HG03432 (cell line): ENCODE measurements around the gene LRRTM3.
A peak's percentile ranks its signal among the peaks of the same experiment; 100 is the strongest.

Experiments used
- ATAC-seq: cut with Tn5 transposase; IDR thresholded peaks from one replicate; pipeline ENCODE4 v1.9.1; 2021; ENCODE audit warnings: mild to moderate bottlenecking, moderate library complexity; ENCODE audit not compliant: unreplicated experiment

The LRRTM3 gene

DNA sequence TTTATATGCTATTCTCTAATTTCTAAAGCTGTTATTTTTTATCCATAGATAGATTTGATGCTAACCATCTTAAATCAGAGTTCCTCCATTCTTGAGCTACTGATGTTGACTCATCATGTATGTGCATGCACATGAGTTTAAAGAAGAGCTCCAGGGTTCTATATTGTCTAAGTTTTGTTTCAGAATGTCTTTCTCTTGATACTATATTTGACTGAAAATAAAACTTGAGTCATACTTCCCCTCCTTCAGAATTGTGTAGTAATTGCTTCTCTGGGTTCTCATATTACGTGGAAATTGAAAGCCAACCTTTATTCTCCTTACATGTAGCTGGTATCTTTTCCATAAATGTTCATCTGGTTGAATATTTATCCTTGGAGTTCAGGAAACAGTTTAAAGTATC, 89.4 kb downstream of the LRRTM3 start:
- ATAC-seq: peak; percentile 73

DNA sequence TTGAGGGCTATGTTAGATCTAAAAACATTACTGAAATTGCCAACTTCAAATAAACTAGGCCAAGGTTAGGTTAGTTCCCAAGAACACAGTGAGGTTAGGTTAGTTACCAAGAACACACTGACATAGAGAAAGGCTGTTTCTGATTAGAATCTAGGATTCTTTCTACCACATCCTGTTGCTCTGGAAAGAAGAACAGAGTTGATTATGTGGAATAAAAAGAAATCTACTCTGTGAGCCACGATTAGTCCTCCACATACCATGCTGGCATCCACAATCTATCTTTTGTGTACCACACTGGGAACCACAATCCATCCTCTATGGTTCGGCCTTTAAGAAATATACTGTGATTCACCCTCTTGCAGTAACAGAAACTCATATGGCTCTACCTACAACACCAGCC, 91.4 kb downstream of the LRRTM3 start:
- no peak for ATAC-seq

DNA sequence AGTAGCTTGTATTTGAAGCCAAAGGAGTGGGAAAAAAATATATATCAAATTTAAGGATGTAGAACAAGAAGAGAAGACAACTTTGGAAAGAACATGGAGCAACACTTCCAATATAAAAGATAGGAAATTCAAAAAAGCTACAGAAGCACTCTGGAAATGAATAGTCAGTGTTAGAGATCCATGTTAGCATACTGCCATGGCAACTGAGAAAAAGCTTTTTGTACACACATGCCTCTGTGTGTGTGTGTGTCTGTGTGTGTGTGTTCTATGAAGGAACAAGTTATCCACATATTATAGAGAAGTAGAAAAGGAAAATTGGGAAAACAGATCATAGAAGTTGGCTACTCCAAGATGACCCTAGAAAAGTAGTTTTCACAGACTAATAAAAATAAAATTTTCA, 96.3 kb downstream of the LRRTM3 start:
- ATAC-seq: no peak

DNA sequence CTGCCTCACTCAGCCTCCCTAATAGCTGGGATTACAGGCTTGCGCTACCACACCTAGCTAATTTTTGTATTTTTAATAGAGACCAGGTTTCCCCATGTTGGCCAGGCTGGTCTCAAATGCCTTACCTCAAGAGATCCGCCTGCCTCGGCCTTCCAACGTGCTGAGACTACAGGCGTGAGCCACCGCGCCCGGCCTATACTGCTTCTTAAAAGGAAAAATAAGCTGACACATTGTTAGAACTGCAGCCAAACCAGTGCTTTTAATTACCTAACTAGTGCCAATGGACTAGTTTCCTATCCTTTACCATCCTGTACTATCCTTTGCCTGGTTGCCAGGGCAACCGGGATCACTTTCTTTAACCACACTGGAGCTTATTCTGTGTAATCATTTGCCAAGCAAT, 108.0 kb downstream of the LRRTM3 start:
- no peak for ATAC-seq

DNA sequence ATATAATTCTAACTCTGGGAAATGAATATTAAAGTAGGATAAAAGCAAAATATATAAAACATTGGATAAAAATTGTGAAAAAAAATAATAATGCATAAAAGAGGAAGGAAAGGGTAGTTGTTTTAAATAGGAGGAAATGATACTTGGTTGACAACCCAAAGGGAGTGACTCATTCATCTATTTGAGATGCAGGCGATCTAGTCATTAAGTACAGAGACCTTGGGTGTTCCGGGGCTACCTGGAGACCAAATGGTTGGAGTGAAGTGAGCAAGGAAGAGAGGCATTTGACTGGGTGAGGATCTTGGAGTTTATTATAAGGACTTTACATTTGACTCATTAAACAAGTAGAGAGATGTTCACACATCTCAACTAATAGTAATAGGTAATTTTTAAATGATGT, 111.0 kb downstream of the LRRTM3 start:
- ATAC-seq: no peak

DNA sequence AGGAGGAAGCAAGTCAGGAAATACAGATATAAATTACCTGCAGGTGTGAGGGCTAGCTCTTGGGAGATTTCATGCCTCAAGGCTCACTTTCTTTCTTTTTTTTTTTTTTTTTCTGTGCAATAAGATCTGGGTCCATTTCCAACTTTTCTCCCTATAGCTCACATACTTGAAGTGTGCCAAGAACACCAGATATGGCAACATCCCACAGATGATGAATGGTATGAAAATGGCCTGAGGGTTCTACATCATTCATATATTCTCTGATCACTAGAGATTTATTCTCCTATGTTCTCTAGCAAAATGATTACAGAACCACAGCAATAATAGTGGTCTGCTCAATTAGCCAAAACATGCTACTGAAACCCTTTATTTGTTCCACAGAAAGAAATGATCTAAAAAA, 117.2 kb downstream of the LRRTM3 start:
- ATAC-seq: no peak

DNA sequence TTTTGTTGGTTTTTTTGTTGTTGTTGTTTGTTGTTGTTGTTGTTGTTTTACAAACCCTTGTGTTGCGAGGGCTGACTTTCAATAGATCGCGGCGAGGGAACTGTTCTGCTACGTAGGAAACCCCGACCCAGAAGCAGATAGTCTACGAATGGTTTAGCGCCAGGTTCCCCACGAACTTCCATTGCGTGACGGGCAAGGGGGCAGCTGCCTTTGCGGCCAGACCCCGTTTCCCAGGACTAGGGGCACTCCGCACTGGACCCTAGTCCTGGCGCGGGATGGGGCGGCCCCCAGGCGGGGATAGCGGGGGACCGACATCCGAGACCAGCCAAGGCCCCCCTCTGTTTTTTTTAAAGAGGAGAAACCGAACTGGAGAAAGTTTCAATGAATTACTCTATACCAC, 119.6 kb downstream of the LRRTM3 start:
- no peak for ATAC-seq

DNA sequence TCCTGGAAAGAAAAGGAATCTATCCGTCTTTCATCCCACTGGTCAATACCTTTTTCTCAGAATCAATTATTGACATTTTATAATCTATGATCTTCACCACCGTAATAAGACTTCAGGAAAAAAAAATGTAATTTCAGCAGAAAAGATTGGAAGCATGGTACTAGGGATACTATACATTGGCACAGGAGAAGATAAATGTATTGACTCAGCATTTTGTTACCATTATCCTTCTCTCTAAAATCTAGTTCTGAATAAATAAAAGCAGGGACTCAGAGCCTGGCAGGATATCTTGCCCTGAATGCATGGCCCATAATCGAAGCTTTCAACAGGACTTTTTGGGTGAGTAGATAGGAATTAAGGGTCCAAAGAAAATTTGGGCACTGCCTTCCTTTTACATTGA, 120.7 kb downstream of the LRRTM3 start:
- no peak for ATAC-seq

DNA sequence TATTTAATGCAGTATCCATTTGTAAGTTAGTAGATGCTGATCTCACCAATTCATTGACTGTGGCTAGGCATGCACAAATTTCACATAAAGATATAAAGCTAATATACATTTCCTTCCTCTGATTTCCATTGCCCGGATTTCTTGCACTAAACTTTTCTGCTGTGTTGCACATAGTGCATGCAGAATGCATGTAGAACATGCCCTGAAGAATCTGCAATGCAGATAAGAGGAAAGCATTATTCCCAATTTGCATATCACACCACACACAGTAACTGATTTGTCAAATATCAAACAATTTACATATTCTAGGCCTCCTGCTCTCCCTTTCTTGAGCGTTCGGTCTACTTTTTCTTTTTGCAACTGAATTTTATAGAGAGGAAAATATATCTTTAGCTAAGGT, 124.2 kb downstream of the LRRTM3 start:
- ATAC-seq: no peak

DNA sequence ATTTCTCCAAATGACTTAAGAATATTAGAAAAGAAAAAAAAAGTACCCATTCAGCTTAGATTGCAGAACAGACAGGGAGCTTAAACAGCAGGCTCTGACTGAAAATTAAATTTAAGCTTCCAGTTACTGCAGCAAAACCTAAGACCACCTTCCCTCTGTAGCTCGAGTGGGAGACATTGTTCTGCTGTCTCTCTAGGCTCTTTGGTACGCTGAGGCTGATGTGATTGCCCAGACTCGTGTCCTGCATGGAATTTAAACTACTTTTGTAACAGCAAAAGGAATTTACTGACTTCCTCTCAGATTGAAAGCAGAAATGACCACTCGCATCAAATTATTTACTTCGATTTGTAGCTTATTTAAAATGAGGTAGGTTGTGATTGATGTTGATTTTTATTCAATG, 124.6 kb downstream of the LRRTM3 start:
- no peak for ATAC-seq

DNA sequence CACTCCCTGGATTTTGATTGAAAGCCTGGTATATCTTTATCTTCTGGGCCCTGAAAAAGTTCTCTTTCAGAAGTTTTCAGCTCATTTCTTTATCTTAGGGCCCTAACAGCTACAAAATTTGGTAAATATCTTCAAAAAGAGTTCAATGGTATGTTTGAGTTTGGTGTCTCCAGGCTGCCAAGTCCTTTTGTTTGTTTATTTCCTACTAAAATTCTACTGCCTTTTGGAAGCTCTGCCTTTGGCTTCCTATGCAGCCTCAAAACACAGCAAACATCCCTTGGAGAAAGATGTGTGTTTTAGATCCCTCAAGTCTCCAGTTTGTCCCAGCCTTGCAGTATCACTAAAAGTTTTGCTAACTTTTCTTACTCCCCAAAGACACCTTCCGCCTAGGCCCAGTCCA, 146.8 kb downstream of the LRRTM3 start:
- no peak for ATAC-seq

DNA sequence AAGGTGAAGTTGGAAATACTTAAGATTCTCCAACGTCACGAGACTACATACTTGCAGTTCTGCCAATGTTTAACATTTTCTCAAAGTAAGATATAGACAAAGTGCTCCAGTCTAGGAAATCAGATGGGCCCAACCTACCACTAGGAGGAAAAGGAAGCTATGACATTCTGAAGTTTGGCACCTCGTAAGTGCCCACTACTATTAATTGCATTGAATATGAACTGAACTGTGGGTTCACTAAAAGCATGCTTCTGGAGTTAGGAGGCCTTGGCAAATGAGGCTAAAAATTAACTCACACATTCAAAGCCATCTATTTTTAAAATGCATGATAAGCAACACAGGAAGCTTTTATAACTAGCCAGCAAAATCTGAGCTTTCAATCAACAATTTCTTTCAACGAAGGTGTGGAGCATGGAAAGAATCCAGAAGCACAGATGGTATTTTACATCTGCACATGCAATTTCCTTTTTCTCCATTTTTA, 149.7 kb downstream of the LRRTM3 start:
- ATAC-seq: no peak

DNA sequence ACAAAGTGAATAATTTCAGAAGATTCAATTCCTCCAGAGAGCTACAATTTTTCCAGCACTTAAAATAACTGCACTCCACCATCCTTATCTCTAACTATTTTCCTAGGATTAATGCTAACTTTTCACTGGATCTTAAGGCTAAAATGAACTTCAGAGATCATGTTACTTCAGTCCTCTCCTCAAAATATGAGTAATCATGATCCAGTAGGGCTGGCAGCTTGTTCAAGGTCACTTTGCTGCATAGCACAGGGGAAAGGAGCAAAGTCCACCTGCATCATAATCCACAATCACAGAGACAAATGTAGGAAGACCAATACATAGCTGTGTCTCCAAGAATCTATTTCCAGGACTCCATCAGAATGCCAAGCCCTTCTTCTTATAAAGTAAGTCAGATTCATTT, 150.3 kb downstream of the LRRTM3 start:
- no peak for ATAC-seq

DNA sequence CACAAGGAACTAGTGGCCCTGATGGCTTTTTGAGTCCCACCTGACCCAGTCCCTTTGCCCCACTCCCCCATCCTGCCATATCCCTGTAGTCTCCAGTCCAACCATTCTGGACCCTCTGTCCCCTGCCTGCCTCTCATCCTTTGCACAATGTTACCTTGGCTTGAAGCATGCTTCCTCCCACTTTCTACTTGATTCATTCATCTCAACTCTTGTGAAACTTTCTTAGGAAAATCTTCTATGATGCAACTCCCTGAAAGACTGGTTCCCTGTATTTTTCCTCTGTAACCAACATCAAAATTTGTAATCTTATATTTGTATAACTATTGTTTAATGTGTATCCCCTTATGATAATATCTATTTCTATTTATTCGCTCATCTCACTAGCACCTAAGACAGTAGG, 151.5 kb downstream of the LRRTM3 start:
- ATAC-seq: no peak

DNA sequence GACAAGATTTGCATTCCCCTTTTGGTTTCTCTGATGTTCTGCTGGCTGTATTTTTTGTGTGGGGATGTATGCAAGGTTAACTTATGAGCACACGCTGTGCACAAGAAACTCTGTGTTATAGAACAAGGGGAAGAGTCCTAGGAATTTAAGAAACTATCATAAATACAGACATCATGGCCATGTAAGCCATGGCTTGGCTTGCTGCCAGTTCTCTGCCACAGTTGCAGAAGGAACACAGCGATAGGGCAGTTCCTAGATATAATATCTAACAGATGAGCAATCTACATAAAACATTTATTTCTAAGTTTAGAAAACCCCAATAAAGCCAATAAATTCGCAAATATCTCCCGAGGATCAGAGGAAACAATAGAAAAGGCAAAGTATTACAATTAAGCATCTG, 153.3 kb downstream of the LRRTM3 start:
- no peak for ATAC-seq

DNA sequence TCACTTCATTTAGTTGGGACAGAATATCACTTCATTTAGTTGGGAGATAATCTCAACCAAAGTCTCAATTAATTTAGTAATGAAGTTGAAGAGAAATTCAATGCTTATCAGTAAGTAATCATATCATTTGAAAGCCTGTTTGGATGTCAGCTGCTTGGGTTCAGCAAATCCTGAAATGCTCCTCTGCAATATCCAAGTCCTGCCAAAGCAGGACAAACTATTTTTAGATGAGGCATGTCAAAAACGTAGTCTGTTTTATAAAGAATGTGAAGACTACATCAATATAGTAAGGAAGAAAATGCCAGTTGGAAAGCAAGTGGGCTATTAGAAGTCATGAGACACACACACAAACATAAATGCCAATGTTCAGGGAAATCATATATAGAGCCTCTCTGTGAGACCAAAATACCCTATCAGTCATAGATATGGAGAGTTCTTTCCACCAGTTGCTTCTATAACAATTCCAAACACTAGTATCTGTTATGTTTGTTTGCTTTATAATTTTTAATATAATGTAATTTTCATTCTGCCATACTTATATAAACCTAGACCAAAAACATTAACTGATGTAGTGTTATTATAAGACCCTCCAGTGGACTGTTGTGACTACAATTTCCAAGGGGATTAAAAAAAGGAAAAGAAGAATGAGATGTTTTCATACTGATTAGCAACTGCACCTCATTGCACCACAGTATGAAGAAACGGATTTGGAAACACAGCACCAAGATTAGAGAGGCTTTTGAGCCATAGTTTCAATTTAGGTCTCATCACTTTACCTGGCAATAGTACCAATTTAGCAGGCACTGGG, 160.7 kb downstream of the LRRTM3 start:
- no peak for ATAC-seq

DNA sequence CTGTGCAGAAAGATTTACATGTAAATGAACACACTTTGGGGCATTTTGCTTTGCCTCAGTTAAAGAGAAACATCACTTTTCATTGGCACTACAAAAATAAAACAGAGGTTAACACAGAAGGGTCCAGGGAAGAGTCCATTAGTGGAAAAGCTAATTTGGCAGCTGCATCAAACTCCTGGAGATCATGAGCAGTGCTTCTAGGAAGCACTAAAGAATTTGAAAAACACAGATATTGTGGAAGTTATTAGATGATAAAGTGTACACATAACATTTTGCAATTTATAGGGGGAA, 161.2 kb downstream of the LRRTM3 start:
- ATAC-seq: no peak

DNA sequence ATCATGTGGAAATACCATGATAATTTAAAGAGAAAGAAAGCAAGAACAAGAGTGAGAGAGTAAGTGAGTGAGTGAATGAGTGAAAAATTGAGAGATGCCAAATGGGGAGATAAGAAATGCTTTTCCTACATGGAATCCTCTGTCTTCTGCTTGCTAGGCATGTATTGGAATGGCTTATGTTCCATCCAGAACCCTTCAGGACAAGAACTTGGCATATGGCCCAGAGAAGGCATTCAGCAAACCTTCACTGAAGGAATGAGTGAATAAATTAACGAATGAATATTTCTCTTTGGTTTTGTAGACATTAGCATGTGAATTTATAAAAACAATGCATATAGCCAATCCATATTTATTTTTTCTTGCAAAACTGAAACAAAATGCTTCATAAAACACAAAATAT, 162.2 kb downstream of the LRRTM3 start:
- ATAC-seq: no peak

DNA sequence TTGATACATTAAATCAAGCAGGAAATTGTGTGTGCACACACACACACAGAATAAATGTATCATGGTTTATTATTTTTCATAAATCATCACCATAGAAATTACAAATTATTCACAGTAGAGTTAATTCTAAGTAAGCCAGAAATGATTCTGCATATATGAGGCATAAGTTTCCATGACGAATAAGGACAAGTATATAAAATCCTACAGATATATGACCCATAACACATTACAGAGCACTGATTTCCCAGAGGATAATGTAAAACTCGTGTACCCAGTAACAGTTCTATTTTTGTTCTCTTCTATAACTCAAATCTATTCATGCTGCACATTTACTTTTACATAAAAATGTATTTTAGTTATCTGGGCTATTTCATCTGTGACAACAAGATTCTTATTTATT, 169.7 kb downstream of the LRRTM3 start:
- no peak for ATAC-seq

DNA sequence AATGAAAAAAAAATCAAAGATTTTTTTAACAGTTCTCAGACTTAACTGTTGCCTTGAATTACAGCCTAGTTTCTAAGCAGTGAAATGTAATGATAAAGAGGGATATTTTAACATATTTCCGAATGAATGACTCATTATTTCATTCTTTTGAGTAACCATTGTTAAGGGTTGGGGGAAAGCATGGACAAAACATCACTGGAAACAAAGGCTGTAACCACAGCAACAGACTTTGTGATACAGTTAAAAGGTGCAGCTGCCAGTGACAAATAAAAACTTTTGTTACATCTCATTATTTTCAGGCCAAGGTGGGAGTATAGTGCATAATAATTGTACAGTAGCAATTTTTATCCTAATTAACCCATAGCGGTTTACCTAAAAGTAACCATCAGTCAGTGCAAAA, 172.6 kb downstream of the LRRTM3 start:
- no peak for ATAC-seq

DNA sequence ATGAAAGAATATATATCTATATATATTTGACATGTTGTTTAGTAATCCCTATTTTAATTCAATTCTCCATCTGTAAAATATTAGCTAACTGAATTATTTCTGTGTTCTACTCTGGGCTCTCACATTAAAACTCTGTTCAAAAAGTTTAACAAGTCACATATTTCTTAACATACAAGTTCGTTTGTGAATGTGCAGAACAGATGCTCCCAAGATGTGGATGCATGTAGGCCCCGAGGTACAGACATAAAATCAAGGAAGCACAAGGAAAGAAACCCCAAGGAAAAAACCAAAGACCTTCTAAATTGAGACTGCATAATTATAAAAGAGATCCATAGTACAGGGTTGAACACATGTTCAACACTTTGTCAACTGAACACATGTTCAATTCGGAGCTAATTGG, 175.1 kb downstream of the LRRTM3 start:
- ATAC-seq: no peak

DNA sequence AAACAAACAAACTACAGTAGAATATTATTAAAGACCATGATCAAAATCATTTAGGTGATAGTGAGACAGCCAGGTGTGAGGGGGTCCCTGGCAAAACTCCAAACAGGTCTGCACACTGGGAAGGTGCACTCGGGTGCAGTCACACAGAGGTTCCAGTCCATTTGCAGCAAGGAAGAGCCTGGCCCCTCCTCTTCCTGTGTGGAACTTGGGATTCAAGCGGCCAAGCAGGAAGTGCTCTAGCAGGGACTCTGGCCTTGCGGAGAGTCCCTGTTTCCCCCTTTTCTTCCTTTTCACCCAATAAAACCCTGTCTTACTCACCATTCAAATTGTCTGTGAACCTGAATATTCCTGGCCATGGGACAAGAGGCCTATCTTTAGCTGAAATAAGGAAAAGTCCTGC, 181.8 kb downstream of the LRRTM3 start:
- no peak for ATAC-seq

DNA sequence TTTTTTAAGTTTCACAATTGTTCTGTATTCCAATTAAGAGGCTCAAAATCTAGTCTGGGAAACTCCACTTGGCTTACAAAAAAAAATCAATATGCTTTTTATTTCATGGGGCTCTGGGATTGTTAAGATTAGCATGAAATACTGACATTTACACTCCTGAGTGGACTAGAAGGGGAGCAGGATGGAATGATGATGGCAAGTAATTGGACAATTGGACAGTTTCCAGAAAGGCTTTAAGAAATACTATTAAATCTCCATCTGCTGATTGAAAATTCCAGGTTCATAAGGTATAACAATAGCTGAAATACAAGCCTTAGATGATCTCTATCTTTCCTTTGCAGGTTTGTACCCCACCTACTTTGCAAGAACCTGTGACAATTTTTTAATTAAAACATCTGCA, 184.4 kb downstream of the LRRTM3 start:
- no peak for ATAC-seq
